ENCODE results near the gene SEMA6A. TPM values are rescaled to one million over a fixed set of nuclear protein-coding genes. Genes with fewer than 3 reads are reported as not detected.

Gene SEMA6A
- total and polyA plus RNA-seq, 2 of the 13 experiments (the other 11 are each of a cell fraction or from before 2014, with no cell fraction given) = 5.1 to 6.5 TPM

GRCh38 chr5:116421080-116421629 lies 153.5 kb downstream of the SEMA6A start:
- Histone ChIP-seq H3K36me3 (replicated peaks in 1 of 2; ENCODE audit: control insufficient read depth in 1 of 2, insufficient read depth in 2 of 2, low read length in 2 of 2) (no peaks in the 10 kb centered on the region), H3K9ac (ENCODE audit: insufficient read depth, low read depth, low read length) (no peak overlapping the region), H3K4me2 (ENCODE audit: low read depth, low read length) (no peak overlapping the region), H3K79me2 (ENCODE audit: insufficient read depth, low read length) (no peaks in the 10 kb centered on the region), H3K27ac (ENCODE audit: extremely low read length, insufficient read depth, low read length) (no peak overlapping the region), H3K4me1 (ENCODE audit: insufficient read depth, low read length) (peaks cover 12% of the 10 kb centered on the region), H2AFZ (ENCODE audit: low read length) (no peak overlapping the region), H3K9me3 (ENCODE audit: low read length) (no peaks in the 10 kb centered on the region), H3K27me3 (ENCODE audit: control insufficient read depth in 1 of 2, insufficient read depth in 2 of 2, low read length in 2 of 2) (no peaks in the 10 kb centered on the region), H3K4me3 (replicated peaks in 1 of 3; ENCODE audit: insufficient read depth in 1 of 3, low read depth in 2 of 3, low read length in 3 of 3) (no peak overlapping the region), H4K20me1 (ENCODE audit: insufficient read depth, low read length) (no peaks in the 10 kb centered on the region)
- no peak for TF ChIP-seq HMGXB3 (CRISPR knock-in tag; IDR thresholded peaks at IDR 0.05; ENCODE audit: borderline replicate concordance)
- TF ChIP-seq CBFB (CRISPR knock-in tag; IDR thresholded peaks at IDR 0.05) = no peak
- no peak for TF ChIP-seq ZBTB42 (CRISPR knock-in tag; IDR thresholded peaks at IDR 0.05)
- TF ChIP-seq SIX1 (CRISPR knock-in tag; IDR thresholded peaks at IDR 0.05; ENCODE audit: borderline replicate concordance) = no peak
- TF ChIP-seq TMF1 (CRISPR knock-in tag; IDR thresholded peaks at IDR 0.05; ENCODE audit: low read depth) = no peak
- no peak for TF ChIP-seq ZNF224 (CRISPR knock-in tag; IDR thresholded peaks at IDR 0.05)
- TF ChIP-seq ZNF546 (CRISPR knock-in tag; conservative IDR thresholded peaks at IDR 0.05) = no peak
- TF ChIP-seq HINFP (CRISPR knock-in tag; IDR thresholded peaks at IDR 0.05; ENCODE audit: low read depth) = no peak
- no peak for TF ChIP-seq HNRNPL (IDR thresholded peaks at IDR 0.05; ENCODE audit: low read depth, low read length)
- no peak for TF ChIP-seq MEF2D (CRISPR knock-in tag; IDR thresholded peaks at IDR 0.05)
- no peak for TF ChIP-seq ZNF75D (CRISPR knock-in tag; IDR thresholded peaks at IDR 0.05; ENCODE audit: borderline replicate concordance)
- no peak for TF ChIP-seq ELF4 (CRISPR knock-in tag; IDR thresholded peaks at IDR 0.05; ENCODE audit: borderline replicate concordance)
- no peak for TF ChIP-seq TFDP2 (CRISPR knock-in tag; IDR thresholded peaks at IDR 0.05)
- DNase-seq (ENCODE audit: low spot score) (no peak), ATAC-seq (no peak), FAIRE-seq (no peak)
- ChIA-PET POLR2A (no interaction called here), CTCF (ENCODE audit: low intra/inter-chr PET ratio, low total read pairs) (no interaction called here)
- intact Hi-C loops (cut with micrococcal nuclease; ENCODE audit: unreplicated experiment) = no loop called here
- WGBS (ENCODE audit: low lambda C conversion rate) = 97% methylated on average over 4 of the region's 5 CpGs
- in situ Hi-C loops (cut with HindIII; ENCODE audit: extremely low pct_ligation_motif_present, low pct_unique_long_range_greater_than_20kb) = no loop called here
- BruUV-seq (replicated peaks) = no TSS peak

Data from HepG2 (cell line).